WTC11 (cell line): Measurements from ENCODE around the gene ZNF827. TPM values are rescaled to one million over a fixed set of nuclear protein-coding genes. Genes with fewer than 3 reads are reported as not detected.
A peak's percentile ranks its signal among the peaks of the same experiment; 100 is the strongest.

Source experiments
- ATAC-seq: fragments of 200-7000 bp; cut with Tn5 transposase; 2 replicates; pipeline ENCODE4 v1.10.0; 2021; ENCODE audit warnings: mild to moderate bottlenecking, moderate library complexity
- CTCF ChIA-PET: fragments of 300-600 bp; sonication (Branson Sonifier 250); formaldehyde crosslinking; loops from one replicate; lab custom pipeline; 2021; ENCODE audit warnings: antibody characterized with exemption; lab: Charles Lee
- POLR2A ChIA-PET: fragments of 350-600 bp; sonication (Branson Sonifier 250); formaldehyde crosslinking; loops from one replicate; lab custom pipeline; 2021; ENCODE audit warnings: antibody characterized with exemption; lab: Charles Lee
- DNase-seq: peaks from one replicate; pipeline ENCODE4 v3.0.0; 2021; ENCODE audit warnings: low spot score
- H3K27ac Mint-ChIP-seq: 2 replicates; pipeline ENCODE4 v1.8.0; 2021; ENCODE audit warnings: mixed read lengths
- H3K27me3 Mint-ChIP-seq: 2 replicates; pipeline ENCODE4 v1.8.0; 2021; ENCODE audit warnings: low read depth, mild to moderate bottlenecking, moderate library complexity, mixed read lengths
- H3K36me3 Mint-ChIP-seq: 2 replicates; pipeline ENCODE4 v1.8.0; 2021; ENCODE audit warnings: mixed read lengths
- H3K4me1 Mint-ChIP-seq: 2 replicates; pipeline ENCODE4 v1.8.0; 2022; ENCODE audit warnings: mixed read lengths
- H3K4me3 Mint-ChIP-seq: 2 replicates; pipeline ENCODE4 v1.8.0; 2021; ENCODE audit warnings: mild to moderate bottlenecking, moderate library complexity, mixed read lengths
- H3K9me3 Mint-ChIP-seq: 2 replicates; pipeline ENCODE4 v1.8.0; 2021; ENCODE audit warnings: mixed read lengths
- AFF4 ChIP-seq: sonication (generic); formaldehyde crosslinking; IDR thresholded peaks from 2 replicates; pipeline ENCODE4 v1.8.1; 2023; ENCODE audit warnings: mild to moderate bottlenecking, missing genetic modification reagents, borderline replicate concordance
- ATF1 ChIP-seq: sonication (generic); formaldehyde crosslinking; IDR thresholded peaks from 2 replicates; pipeline ENCODE4 v1.8.1; 2023; ENCODE audit warnings: mild to moderate bottlenecking, moderate library complexity, missing genetic modification reagents
- CREM ChIP-seq: sonication (generic); formaldehyde crosslinking; IDR thresholded peaks from 2 replicates; pipeline ENCODE4 v1.8.1; 2022; ENCODE audit warnings: mild to moderate bottlenecking, missing genetic modification reagents, moderate library complexity
- E2F4 ChIP-seq: sonication (generic); formaldehyde crosslinking; IDR thresholded peaks from 2 replicates; pipeline ENCODE4 v1.8.1; 2022; ENCODE audit warnings: low read depth, mild to moderate bottlenecking, moderate library complexity, missing genetic modification reagents, borderline replicate concordance
- E2F5 ChIP-seq: sonication (generic); formaldehyde crosslinking; IDR thresholded peaks from 2 replicates; pipeline ENCODE4 v1.8.1; 2022; ENCODE audit warnings: mild to moderate bottlenecking, moderate library complexity, missing genetic modification reagents
- ERG ChIP-seq: fragments of 250-450 bp; sonication (Bioruptor Pico); IDR thresholded peaks from 2 replicates; pipeline ENCODE4 v1.8.0; 2021; ENCODE audit warnings: mild to moderate bottlenecking
- MYBL2 ChIP-seq: sonication (generic); formaldehyde crosslinking; IDR thresholded peaks from 2 replicates; pipeline ENCODE4 v1.8.1; 2023; ENCODE audit warnings: mild to moderate bottlenecking, moderate library complexity, missing genetic modification reagents
- NFYB ChIP-seq: sonication (generic); formaldehyde crosslinking; conservative IDR thresholded peaks from 2 replicates; pipeline ENCODE4 v1.8.0; 2022; ENCODE audit warnings: low read depth, missing genetic modification reagents
- NR1H2 ChIP-seq: sonication (generic); formaldehyde crosslinking; IDR thresholded peaks from 2 replicates; pipeline ENCODE4 v1.9.0; 2021; ENCODE audit warnings: mild to moderate bottlenecking, moderate library complexity, missing genetic modification reagents
- PRRX2 ChIP-seq: fragments of 250-450 bp; sonication (Bioruptor Pico); IDR thresholded peaks from 2 replicates; pipeline ENCODE4 v1.8.0; 2021; ENCODE audit warnings: mild to moderate bottlenecking
- RORB ChIP-seq: fragments of 250-450 bp; sonication (Bioruptor Pico); IDR thresholded peaks from 2 replicates; pipeline ENCODE4 v1.9.0; 2021; ENCODE audit warnings: mild to moderate bottlenecking
- ZNF121 ChIP-seq: sonication (generic); formaldehyde crosslinking; IDR thresholded peaks from 2 replicates; pipeline ENCODE4 v1.8.0; 2023; ENCODE audit warnings: missing genetic modification reagents
- ZNF219 ChIP-seq: sonication (generic); formaldehyde crosslinking; IDR thresholded peaks from 2 replicates; pipeline ENCODE4 v1.8.0; 2023; ENCODE audit warnings: missing genetic modification reagents, mild to moderate bottlenecking, borderline replicate concordance
- ZNF263 ChIP-seq: sonication (generic); formaldehyde crosslinking; IDR thresholded peaks from 2 replicates; pipeline ENCODE4 v1.8.1; 2022; ENCODE audit warnings: low read depth, mild to moderate bottlenecking, moderate library complexity, missing genetic modification reagents
- ZNF317 ChIP-seq: sonication (generic); formaldehyde crosslinking; IDR thresholded peaks from 2 replicates; pipeline ENCODE4 v1.8.1; 2023; ENCODE audit warnings: low read depth, mild to moderate bottlenecking, moderate library complexity, missing genetic modification reagents, borderline replicate concordance
- ZNF423 ChIP-seq: fragments of 250-450 bp; sonication (Bioruptor Pico); IDR thresholded peaks from 2 replicates; pipeline ENCODE4 v2.1.2; 2022; ENCODE audit warnings: mild to moderate bottlenecking, moderate library complexity
- ZNF425 ChIP-seq: fragments of 250-450 bp; sonication (Bioruptor Pico); conservative IDR thresholded peaks from 2 replicates; pipeline ENCODE4 v1.9.0; 2021; ENCODE audit warnings: mild to moderate bottlenecking
- ZSCAN18 ChIP-seq: fragments of 250-450 bp; sonication (Bioruptor Pico); IDR thresholded peaks from 2 replicates; pipeline ENCODE4 v2.1.2; 2022; ENCODE audit warnings: mild to moderate bottlenecking, moderate library complexity
- total RNA-seq: library from RNA; stranded (reverse); gene quantifications from 3 replicates; pipeline ENCODE4 v1.2.3, GENCODE V29; 2021

ZNF827 gene
- total RNA-seq, 1 experiment from 2014 or later: 25.6 TPM

GRCh38 chr4:145878501-145879435 is 59.9 kb downstream of the ZNF827 start:
- ChIA-PET CTCF (interaction anchor here (1.9 kb wide), 1 partner anchor 10 kb away, joined by 8 read pairs; no protein-coding TSS in a partner anchor), POLR2A (no interaction called here)
- Mint-ChIP-seq H3K9me3 (no peaks in the 10 kb centered on the region), H3K4me1 (peaks cover 42% of the 10 kb centered on the region), H3K27ac (peak overlapping the region; percentile 82; the same call in 1 of the 2 replicates), H3K27me3 (no peaks in the 10 kb centered on the region), H3K36me3 (peaks cover 31% of the 10 kb centered on the region), H3K4me3 (no peak overlapping the region)
- ATAC-seq: no peak
- DNase-seq: no peak
- no peak for TF ChIP-seq ATF1 (CRISPR knock-in tag)
- TF ChIP-seq E2F4 (CRISPR knock-in tag): no peak
- no peak for TF ChIP-seq ZNF121 (CRISPR knock-in tag)
- TF ChIP-seq ZNF423 (CRISPR knock-in tag): no peak
- TF ChIP-seq NR1H2 (CRISPR knock-in tag): no peak
- TF ChIP-seq CREM: no peak
- no peak for TF ChIP-seq MYBL2 (CRISPR knock-in tag)
- TF ChIP-seq ZSCAN18 (CRISPR knock-in tag): no peak
- no peak for TF ChIP-seq RORB (CRISPR knock-in tag)
- TF ChIP-seq ZNF425: no peak
- TF ChIP-seq NFYB (CRISPR knock-in tag): no peak
- TF ChIP-seq E2F5 (CRISPR knock-in tag): no peak
- TF ChIP-seq ZNF219 (CRISPR knock-in tag): no peak
- no peak for TF ChIP-seq AFF4
- TF ChIP-seq ERG (CRISPR knock-in tag): no peak
- no peak for TF ChIP-seq ZNF317 (CRISPR knock-in tag)
- no peak for TF ChIP-seq PRRX2
- no peak for TF ChIP-seq ZNF263 (CRISPR knock-in tag)
